HepG2 (cell line): Measurements from ENCODE around the gene POC1A. TPM values are rescaled to one million over a fixed set of nuclear protein-coding genes. Genes with fewer than 3 reads are reported as not detected.

Experiments used
- BRF2 ChIP-seq: sonication (generic); formaldehyde crosslinking; IDR thresholded peaks from 2 replicates; pipeline ENCODE4 v1.8.1; 2022; ENCODE audit warnings: mild to moderate bottlenecking, missing genetic modification reagents
- CBX2 ChIP-seq, 2 experiments: fragments of 200-600 bp in 1 of 2; sonication (generic); formaldehyde crosslinking in 1 of 2; IDR thresholded peaks; 2 replicates each; pipeline versions ENCODE4 v1.7.0 to v1.8.1; 2018 to 2022; ENCODE audit warnings: low read depth in 2 of 2, low read length in 1 of 2, mild to moderate bottlenecking in 1 of 2, missing genetic modification reagents in 1 of 2
- CREB3 ChIP-seq: sonication (generic); formaldehyde crosslinking; IDR thresholded peaks from 2 replicates; pipeline ENCODE4 v1.5.0; 2020; ENCODE audit warnings: missing genetic modification reagents
- E2F5 ChIP-seq: sonication (generic); formaldehyde crosslinking; conservative IDR thresholded peaks from 2 replicates; pipeline ENCODE4 v1.4.0; 2020; ENCODE audit warnings: missing genetic modification reagents
- MBNL3 ChIP-seq: fragments of 250-450 bp; sonication (Bioruptor Pico); conservative IDR thresholded peaks from 2 replicates; pipeline ENCODE4 v1.8.0; 2022; ENCODE audit warnings: mild to moderate bottlenecking, inconsistent platforms
- MEIS1 ChIP-seq: sonication (generic); formaldehyde crosslinking; IDR thresholded peaks from 2 replicates; pipeline ENCODE4 v1.9.0; 2021; ENCODE audit warnings: mild to moderate bottlenecking, missing genetic modification reagents, moderate library complexity, borderline replicate concordance
- POGZ ChIP-seq: sonication (generic); formaldehyde crosslinking; IDR thresholded peaks from 2 replicates; pipeline ENCODE4 v1.4.0; 2020; ENCODE audit warnings: mild to moderate bottlenecking, missing genetic modification reagents
- POLR2G ChIP-seq: fragments of 200-400 bp; formaldehyde crosslinking; IDR thresholded peaks from 2 replicates; pipeline ENCODE4 v1.6.1; 2018; ENCODE audit warnings: mild to moderate bottlenecking, low read depth, low read length, moderate library complexity
- PRDM15 ChIP-seq: sonication (generic); formaldehyde crosslinking; IDR thresholded peaks from 2 replicates; pipeline ENCODE4 v1.4.0; 2020; ENCODE audit warnings: missing genetic modification reagents
- TARDBP ChIP-seq: sonication (generic); formaldehyde crosslinking; IDR thresholded peaks from 2 replicates; pipeline ENCODE4 v1.8.0; 2022; ENCODE audit warnings: mild to moderate bottlenecking, missing genetic modification reagents
- TCF12 ChIP-seq, 2 experiments: fragments of 450-650 bp in 1 of 2; sonication (generic) in 1 of 2; formaldehyde crosslinking in 1 of 2; IDR thresholded peaks; 2 replicates each; pipeline versions ENCODE4 v1.6.1 to v1.8.0; 2017 to 2022; ENCODE audit warnings: antibody characterized with exemption in 1 of 2, mild to moderate bottlenecking in 1 of 2, missing genetic modification reagents in 1 of 2, moderate library complexity in 1 of 2
- TFDP1 ChIP-seq: IDR thresholded peaks from 2 replicates; pipeline ENCODE4 v1.6.1; 2016; ENCODE audit warnings: missing compliant biosample characterization, missing genetic modification reagents, borderline replicate concordance
- XRCC5 ChIP-seq: fragments of 200-400 bp; formaldehyde crosslinking; optimal IDR thresholded peaks from 2 replicates; pipeline ENCODE3; 2017; ENCODE audit warnings: mild to moderate bottlenecking, low read length
- ZNF230 ChIP-seq: sonication (generic); formaldehyde crosslinking; IDR thresholded peaks from 2 replicates; pipeline ENCODE4 v1.4.0; 2020; ENCODE audit warnings: mild to moderate bottlenecking, missing genetic modification reagents
- polyA plus RNA-seq, 8 experiments: library from polyadenylated mRNA; depleted of rRNA in 3 of 8; stranded (reverse) in 7 of 8; unstranded in 1 of 8; fragments of >200 nt; fragmentation: Illumina TruSeq in 4 of 8; extraction: Trizol in 4 of 8; gene quantifications; 2 replicates each; pipeline versions ENCODE4 v1.2.1 to v1.2.3, GENCODE V29; 2011 to 2016; ENCODE audit warnings: low read depth in 4 of 8, missing spikeins in 1 of 8, mixed read lengths in 1 of 8; ENCODE audit not compliant: insufficient read depth in 1 of 8
- total RNA-seq, 5 experiments: library from RNA; depleted of rRNA; stranded (reverse); fragments of >200 nt; fragmentation: Illumina TruSeq; extraction: Trizol; gene quantifications; 2 replicates each; pipeline ENCODE4 v1.2.3, GENCODE V29; 2016; ENCODE audit warnings: low read depth in 1 of 5
- TF ChIP-seq, protein P1 (sequence below): sonication (generic); formaldehyde crosslinking; IDR thresholded peaks from 2 replicates; pipeline ENCODE4 v1.4.0; 2020; ENCODE audit warnings: missing genetic modification reagents, mild to moderate bottlenecking, borderline replicate concordance

Gene POC1A
- total and polyA plus RNA-seq, 2 of the 13 experiments (the other 11 are each of a cell fraction or from before 2014, with no cell fraction given): 14.6 to 20.0 TPM

DNA sequence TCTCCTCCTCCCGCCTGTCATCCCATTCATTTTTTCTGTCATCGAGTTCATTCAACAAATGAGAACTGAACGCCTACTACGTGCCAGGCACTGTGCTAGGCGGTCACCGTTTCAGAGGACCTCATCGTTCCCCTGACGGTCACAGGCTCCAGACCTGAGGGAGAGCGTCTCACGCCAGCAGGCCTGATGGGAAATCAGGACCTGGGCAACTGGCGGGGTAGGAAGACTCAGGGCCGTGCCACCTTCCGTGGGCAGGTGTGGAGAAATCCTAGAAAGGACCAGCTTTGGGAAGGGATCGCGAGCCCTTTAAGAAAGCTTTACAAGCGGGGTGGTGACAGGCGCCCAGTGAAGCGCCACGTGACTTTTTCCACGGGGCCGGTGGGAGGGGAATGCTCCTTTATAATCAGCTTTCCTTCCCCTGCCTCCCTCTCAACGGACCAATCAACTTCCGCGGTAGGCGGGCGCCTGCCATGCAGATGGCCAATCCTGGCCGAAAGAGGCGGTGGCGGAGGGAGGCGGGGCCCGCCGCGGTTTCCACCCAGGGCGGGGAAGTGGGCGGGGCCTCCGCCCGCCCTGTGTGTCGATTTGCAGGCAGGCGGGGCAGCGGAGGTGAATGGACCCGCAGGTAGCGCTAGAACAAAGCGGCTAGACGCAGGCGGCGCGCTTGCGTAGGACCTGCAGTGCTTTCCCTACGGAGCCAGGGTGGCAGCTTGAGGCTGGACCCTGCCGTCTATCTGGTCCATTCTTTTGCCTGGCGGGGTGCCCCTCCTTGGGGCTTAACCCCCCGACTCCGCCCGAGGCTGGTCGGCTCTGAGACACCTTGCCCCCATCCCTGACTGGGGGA lies 97.0 kb downstream of the POC1A start (continued):
- TF ChIP-seq BRF2 (no peak), PRDM15 (CRISPR knock-in tag) (peak; percentile 98), TCF12 (IDR thresholded peaks at IDR 0.05) (no peak), TCF12 (CRISPR knock-in tag; IDR thresholded peaks at IDR 0.05) (0 out of 2 replicates have a peak, but pooled peaks have one; percentile 54), POGZ (CRISPR knock-in tag) (peak; percentile 51; the same call in 1 of the 2 replicates), MEIS1 (peak; percentile 63; the same call in 1 of the 2 replicates), TFDP1 (CRISPR knock-in tag) (peak; percentile 43; the same call in 1 of the 2 replicates), POLR2G (peak; percentile 69), XRCC5 (no peak), MBNL3 (CRISPR knock-in tag) (no peak), CREB3 (CRISPR knock-in tag) (no peak), ZNF230 (peak; percentile 37; the same call in 1 of the 2 replicates), E2F5 (CRISPR knock-in tag) (no peak), CBX2 (IDR thresholded peaks at IDR 0.05; ENCODE audit: low read depth, low read length) (no peak), CBX2 (CRISPR knock-in tag; IDR thresholded peaks at IDR 0.05; ENCODE audit: low read depth) (no peak), TARDBP (peak; percentile 30; the same call in 1 of the 2 replicates)
- TF ChIP-seq, protein P1, sequence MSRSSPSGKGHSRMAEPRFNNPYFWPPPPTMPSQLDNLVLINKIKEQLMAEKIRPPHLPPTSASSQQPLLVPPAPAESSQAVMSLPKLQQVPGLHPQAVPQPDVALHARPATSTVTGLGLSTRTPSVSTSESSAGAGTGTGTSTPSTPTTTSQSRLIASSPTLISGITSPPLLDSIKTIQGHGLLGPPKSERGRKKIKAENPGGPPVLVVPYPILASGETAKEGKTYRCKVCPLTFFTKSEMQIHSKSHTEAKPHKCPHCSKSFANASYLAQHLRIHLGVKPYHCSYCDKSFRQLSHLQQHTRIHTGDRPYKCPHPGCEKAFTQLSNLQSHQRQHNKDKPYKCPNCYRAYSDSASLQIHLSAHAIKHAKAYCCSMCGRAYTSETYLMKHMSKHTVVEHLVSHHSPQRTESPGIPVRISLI (CRISPR knock-in tag): no peak
